ENCODE results near the gene ADH4.
A peak's percentile ranks its signal among the peaks of the same experiment; 100 is the strongest.
"Not testable (repeated sequence)": the region's sequence is repeated elsewhere in the genome, so short reads cannot be mapped to it uniquely, and the experiment has no call there.

ADH4 gene

GRCh38 chr4:99144070-99144469, at the start of gene ADH4:
Gene ADH4 (minus strand): TSS chr4:99144297. CDS start chr4:99144222, 75 bp downstream.
- DNase-seq = no peak

GRCh38 chr4:99190336-99190735, 46.2 kb upstream of the ADH4 start:
- DNase-seq = no peak

GRCh38 chr4:99189900-99190299, 45.8 kb upstream of the ADH4 start:
- DNase-seq = not testable (repeated sequence)

GRCh38 chr4:99186029-99186428, 41.9 kb upstream of the ADH4 start:
- no peak for DNase-seq

- DNase-seq = no peak
These were observed 41.5 kb upstream of the ADH4 start for GRCh38 chr4:99185581-99185980.

- peak; percentile 40 for DNase-seq
These were observed 36.4 kb upstream of the ADH4 start for GRCh38 chr4:99180382-99181070.

GRCh38 chr4:99179626-99180025, 35.5 kb upstream of the ADH4 start:
- DNase-seq = no peak

- DNase-seq = no peak
These were observed 35.1 kb upstream of the ADH4 start for GRCh38 chr4:99179178-99179577.

- no peak for DNase-seq
These were observed 22.4 kb upstream of the ADH4 start for GRCh38 chr4:99166544-99166943.

- no peak for DNase-seq
These were observed 21.9 kb upstream of the ADH4 start for GRCh38 chr4:99165978-99166377.

- DNase-seq = no peak
These were observed 17.4 kb upstream of the ADH4 start for GRCh38 chr4:99161373-99162099.

- DNase-seq = no peak
These were observed 15.6 kb upstream of the ADH4 start for GRCh38 chr4:99159699-99160098.

GRCh38 chr4:99157478-99157935, 13.4 kb upstream of the ADH4 start:
- DNase-seq = no peak

- no peak for DNase-seq
These were observed 12.9 kb upstream of the ADH4 start for GRCh38 chr4:99156992-99157391.

- DNase-seq = no peak
These were observed 10.7 kb upstream of the ADH4 start for GRCh38 chr4:99154658-99155342.

GRCh38 chr4:99151995-99152394, 7.9 kb upstream of the ADH4 start:
- no peak for DNase-seq

GRCh38 chr4:99151452-99151851, 7.4 kb upstream of the ADH4 start:
- no peak for DNase-seq

GRCh38 chr4:99149426-99150019, 5.4 kb upstream of the ADH4 start:
- no peak for DNase-seq

GRCh38 chr4:99148550-99148949, 4.5 kb upstream of the ADH4 start:
- DNase-seq = no peak

- no peak for DNase-seq
These were observed 490 bp upstream of the ADH4 start for GRCh38 chr4:99144587-99144986.

- DNase-seq = no peak
These were observed 7.8 kb downstream of the ADH4 start for GRCh38 chr4:99136329-99136728.

GRCh38 chr4:99135541-99136162, 8.4 kb downstream of the ADH4 start:
- DNase-seq = no peak

- DNase-seq = no peak
These were observed 9.5 kb downstream of the ADH4 start for GRCh38 chr4:99134586-99134985.

Data from left hindlimb (tissue), 1 donor.